Caco-2 (cell line): Measurements from ENCODE around the gene MSTN. TPM values are rescaled to one million over a fixed set of nuclear protein-coding genes. Genes with fewer than 3 reads are reported as not detected.

Experiments
- BruUV-seq: library from RNA; stranded (reverse); fragments of 400-500 nt; replicated peaks from 2 replicates; lab custom pipeline; 2021; lab: Mats Ljungman, UMichigan
- CTCF ChIA-PET: fragments of 300-600 bp; sonication (Branson Sonifier 250); formaldehyde crosslinking; loops from one replicate; lab custom pipeline; 2022; ENCODE audit warnings: antibody characterized with exemption; lab: Charles Lee
- POLR2A ChIA-PET: fragments of 300-600 bp; sonication (Branson Sonifier 250); formaldehyde crosslinking; loops from one replicate; lab custom pipeline; 2022; ENCODE audit warnings: antibody characterized with exemption; lab: Charles Lee
- DNase-seq, 2 experiments: peaks; one replicate each; pipeline versions ENCODE4 v3.0.0 to v3.0.0-alpha.2; 2020 to 2022
- H3K27me3 ChIP-seq: replicated peaks from 2 replicates; pipeline ENCODE4 v1.6.0; 2011; ENCODE audit warnings: low read length; ENCODE audit not compliant: control insufficient read depth, insufficient read depth
- H3K36me3 ChIP-seq: 2 replicates; pipeline ENCODE4 v1.5.1; 2011; ENCODE audit warnings: low read length; ENCODE audit not compliant: control insufficient read depth, insufficient read depth
- H3K4me1 ChIP-seq: fragments of 250-450 bp; sonication (Bioruptor Pico); 2 replicates; pipeline ENCODE4 v1.5.1; 2020; ENCODE audit warnings: mild to moderate bottlenecking
- H3K4me3 ChIP-seq: 2 replicates; pipeline ENCODE4 v1.5.1; 2011; ENCODE audit warnings: low read depth, mild to moderate bottlenecking, control low read depth, low read length
- H3K9me3 ChIP-seq: fragments of 250-450 bp; sonication (Bioruptor Pico); 2 replicates; pipeline ENCODE4 v1.5.1; 2020; ENCODE audit warnings: mild to moderate bottlenecking, moderate library complexity
- H3K27ac Mint-ChIP-seq: one replicate; pipeline ENCODE4 v1.8.0; 2022; ENCODE audit warnings: mixed read lengths; ENCODE audit not compliant: unreplicated experiment
- H3K27me3 Mint-ChIP-seq: one replicate; pipeline ENCODE4 v1.8.0; 2022; ENCODE audit warnings: mixed read lengths; ENCODE audit not compliant: insufficient read depth, unreplicated experiment
- H3K36me3 Mint-ChIP-seq: one replicate; pipeline ENCODE4 v1.8.0; 2022; ENCODE audit warnings: mild to moderate bottlenecking, mixed read lengths; ENCODE audit not compliant: insufficient read depth, unreplicated experiment
- H3K4me1 Mint-ChIP-seq: one replicate; pipeline ENCODE4 v1.8.0; 2022; ENCODE audit warnings: low read depth, mixed read lengths; ENCODE audit not compliant: unreplicated experiment
- H3K4me3 Mint-ChIP-seq: one replicate; pipeline ENCODE4 v1.8.0; 2022; ENCODE audit warnings: mild to moderate bottlenecking, moderate library complexity, mixed read lengths; ENCODE audit not compliant: unreplicated experiment
- H3K9me3 Mint-ChIP-seq: one replicate; pipeline ENCODE4 v1.8.0; 2022; ENCODE audit warnings: mixed read lengths; ENCODE audit not compliant: unreplicated experiment
- intact Hi-C: fragments of 100-400 bp; cut with micrococcal nuclease; formaldehyde crosslinking; loops from one replicate; pipeline ENCODE4 v1.10.0; 2022; ENCODE audit not compliant: unreplicated experiment
- total RNA-seq: library from RNA; stranded (reverse); gene quantifications from 2 replicates; pipeline ENCODE4 v1.2.3, GENCODE V29; 2022
- TF ChIP-seq, protein P1 (sequence below), 2 experiments: fragments of 200-600 bp in 1 of 2; IDR thresholded peaks; 1 replicate in 1 of 2; 2 replicates in 1 of 2; pipeline versions ENCODE4 v1.5.1 to v1.8.0; 2011 to 2022; ENCODE audit warnings: antibody characterized with exemption in 1 of 2, control low read depth in 1 of 2, inconsistent platforms in 1 of 2, low read depth in 1 of 2, low read length in 1 of 2, mild to moderate bottlenecking in 1 of 2, moderate library complexity in 1 of 2; ENCODE audit not compliant: insufficient read depth in 1 of 2, severe bottlenecking in 1 of 2, unreplicated experiment in 1 of 2

Gene MSTN
- total RNA-seq, 1 experiment from 2014 or later, result not detected

DNA sequence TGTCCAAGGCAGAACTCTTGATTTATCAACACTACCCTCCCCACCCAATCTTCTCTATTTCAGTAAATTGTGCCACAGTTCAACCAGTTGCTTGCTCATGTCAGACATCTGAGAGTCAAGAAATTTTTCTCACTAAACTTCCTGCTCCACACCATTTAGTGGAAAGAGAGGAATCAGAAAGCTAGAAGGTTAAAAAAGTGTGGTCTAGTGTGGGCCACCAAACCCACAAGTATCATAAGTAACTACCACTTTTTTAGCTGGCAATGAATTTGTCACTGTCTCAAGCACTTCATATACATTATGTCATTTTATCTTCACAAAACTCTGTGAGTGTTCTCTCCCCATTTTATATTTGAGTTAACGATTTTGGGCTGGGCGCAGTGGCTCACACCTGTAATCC lies 16.6 kb upstream of the MSTN start:
- Mint-ChIP-seq H3K27me3 (peaks cover 12% of the 10 kb centered on the region), H3K27ac (no peak overlapping the region), H3K36me3 (no peaks in the 10 kb centered on the region), H3K9me3 (no peaks in the 10 kb centered on the region), H3K4me3 (no peak overlapping the region), H3K4me1 (no peaks in the 10 kb centered on the region)
- POLR2A ChIA-PET, result no interaction called here
- H3K4me3 ChIP-seq, result no peak overlapping the region
- intact Hi-C loops, result no loop called here
- H3K4me1 ChIP-seq, result no peaks in the 10 kb centered on the region
- H3K9me3 ChIP-seq, result no peaks in the 10 kb centered on the region
- no peaks in the 10 kb centered on the region for H3K36me3 ChIP-seq
- TF ChIP-seq, protein P1, sequence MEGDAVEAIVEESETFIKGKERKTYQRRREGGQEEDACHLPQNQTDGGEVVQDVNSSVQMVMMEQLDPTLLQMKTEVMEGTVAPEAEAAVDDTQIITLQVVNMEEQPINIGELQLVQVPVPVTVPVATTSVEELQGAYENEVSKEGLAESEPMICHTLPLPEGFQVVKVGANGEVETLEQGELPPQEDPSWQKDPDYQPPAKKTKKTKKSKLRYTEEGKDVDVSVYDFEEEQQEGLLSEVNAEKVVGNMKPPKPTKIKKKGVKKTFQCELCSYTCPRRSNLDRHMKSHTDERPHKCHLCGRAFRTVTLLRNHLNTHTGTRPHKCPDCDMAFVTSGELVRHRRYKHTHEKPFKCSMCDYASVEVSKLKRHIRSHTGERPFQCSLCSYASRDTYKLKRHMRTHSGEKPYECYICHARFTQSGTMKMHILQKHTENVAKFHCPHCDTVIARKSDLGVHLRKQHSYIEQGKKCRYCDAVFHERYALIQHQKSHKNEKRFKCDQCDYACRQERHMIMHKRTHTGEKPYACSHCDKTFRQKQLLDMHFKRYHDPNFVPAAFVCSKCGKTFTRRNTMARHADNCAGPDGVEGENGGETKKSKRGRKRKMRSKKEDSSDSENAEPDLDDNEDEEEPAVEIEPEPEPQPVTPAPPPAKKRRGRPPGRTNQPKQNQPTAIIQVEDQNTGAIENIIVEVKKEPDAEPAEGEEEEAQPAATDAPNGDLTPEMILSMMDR (IDR thresholded peaks at IDR 0.05; ENCODE audit: insufficient read depth in 1 of 2, low read depth in 1 of 2, low read length in 1 of 2, severe bottlenecking in 1 of 2, unreplicated experiment in 1 of 2), result no peak
- no peaks in the 10 kb centered on the region for H3K27me3 ChIP-seq
- CTCF ChIA-PET, result no interaction called here
- BruUV-seq, result no TSS peak
- no peak for DNase-seq

GRCh38 chr2:190075623-190076022 lies 13.1 kb upstream of the MSTN start:
- DNase-seq, result no peak
- Mint-ChIP-seq H3K27me3 (peaks cover 12% of the 10 kb centered on the region), H3K4me1 (no peaks in the 10 kb centered on the region), H3K4me3 (no peak overlapping the region), H3K36me3 (no peaks in the 10 kb centered on the region), H3K9me3 (no peaks in the 10 kb centered on the region), H3K27ac (no peak overlapping the region)
- no TSS peak for BruUV-seq
- Histone ChIP-seq H3K27me3 (no peaks in the 10 kb centered on the region), H3K4me3 (no peak overlapping the region), H3K36me3 (no peaks in the 10 kb centered on the region), H3K9me3 (no peaks in the 10 kb centered on the region), H3K4me1 (no peaks in the 10 kb centered on the region)
- TF ChIP-seq, protein P1 (IDR thresholded peaks at IDR 0.05; ENCODE audit: insufficient read depth in 1 of 2, low read depth in 1 of 2, low read length in 1 of 2, severe bottlenecking in 1 of 2, unreplicated experiment in 1 of 2), result no peak
- intact Hi-C loops, result no loop called here
- ChIA-PET POLR2A (no interaction called here), CTCF (no interaction called here)

DNA sequence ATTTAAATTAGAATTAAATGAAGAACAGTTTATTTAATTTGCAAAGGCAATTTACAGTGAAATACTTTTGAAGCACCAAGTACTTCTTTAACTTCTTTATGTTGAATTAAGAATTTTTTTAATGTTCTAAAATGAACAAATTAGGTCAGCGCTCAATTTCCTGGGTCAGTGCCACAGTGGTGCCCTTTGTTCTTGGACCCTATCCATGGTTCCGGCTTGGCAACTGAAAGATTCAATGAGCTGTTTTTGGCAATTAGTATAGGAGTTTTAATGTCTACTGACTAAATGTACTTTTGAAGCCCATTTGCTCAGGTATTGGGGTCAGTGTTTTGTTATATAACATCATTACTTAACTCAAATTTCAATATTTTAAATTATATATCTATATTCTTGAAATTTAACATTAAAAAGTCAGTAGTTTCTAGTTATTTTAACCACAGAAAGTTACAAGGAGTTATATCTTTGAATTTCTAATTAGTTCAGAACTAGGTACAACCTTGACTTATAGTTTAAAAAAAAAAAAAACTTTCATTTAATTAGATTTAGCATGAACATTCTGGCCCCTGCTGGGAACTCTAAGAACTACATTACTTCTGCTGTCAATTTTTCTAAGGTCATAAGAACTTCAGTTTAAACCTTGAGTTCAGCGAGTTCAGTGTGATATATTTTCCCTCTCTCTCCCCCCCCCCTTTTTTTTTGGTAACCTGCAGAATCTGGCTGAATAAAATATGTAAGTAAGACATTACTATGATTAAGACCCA lies 7.6 kb upstream of the MSTN start:
- H3K36me3 ChIP-seq, result no peaks in the 10 kb centered on the region
- no peak overlapping the region for H3K4me3 ChIP-seq
- no peaks in the 10 kb centered on the region for H3K4me1 ChIP-seq
- H3K36me3 Mint-ChIP-seq, result no peaks in the 10 kb centered on the region
- BruUV-seq, result no TSS peak
- no peak overlapping the region for H3K4me3 Mint-ChIP-seq
- CTCF ChIA-PET, result interaction anchor here (1.3 kb wide), 1 partner anchor 271 kb away, joined by 6 read pairs; no protein-coding TSS in a partner anchor
- POLR2A ChIA-PET, result no interaction called here
- intact Hi-C loops, result loop anchor here (1.0 to 2.0 kb wide), 6 partner anchors 46 to 409 kb away; partner anchors contain the start of genes ANKAR and ASNSD1
- no peaks in the 10 kb centered on the region for H3K27me3 ChIP-seq
- no peaks in the 10 kb centered on the region for H3K4me1 Mint-ChIP-seq
- H3K27me3 Mint-ChIP-seq, result peaks cover 4% of the 10 kb centered on the region
- no peak overlapping the region for H3K27ac Mint-ChIP-seq
- peak in 1 of 2 experiments; percentile 60 for DNase-seq
- H3K9me3 Mint-ChIP-seq, result no peaks in the 10 kb centered on the region
- no peaks in the 10 kb centered on the region for H3K9me3 ChIP-seq
- TF ChIP-seq, protein P1 (IDR thresholded peaks at IDR 0.05; ENCODE audit: insufficient read depth in 1 of 2, low read depth in 1 of 2, low read length in 1 of 2, severe bottlenecking in 1 of 2, unreplicated experiment in 1 of 2), result peak; percentile 63 to 78
